Stomach (tissue), 9 donors: ENCODE results near the gene IVL. TPM values are rescaled to one million over a fixed set of nuclear protein-coding genes. Genes with fewer than 3 reads are reported as not detected.

Experiments
- DNase-seq, 2 donors: peaks; one replicate each; pipeline versions ENCODE4 v3.0.0 to v3.0.0-alpha.2; 2013 to 2019
- H3K27ac ChIP-seq, 5 donors: fragments of 200-600 bp in 4 of 5; sonication (generic) in 4 of 5; one replicate each; pipeline ENCODE4 v1.5.1; 2013 to 2019; ENCODE audit warnings: mild to moderate bottlenecking in 1 of 5, moderate library complexity in 1 of 5
- H3K27me3 ChIP-seq, 3 donors: fragments of 200-600 bp; sonication (generic); one replicate each; pipeline ENCODE4 v1.5.1; 2017 to 2019; ENCODE audit warnings: mixed run types in 1 of 3
- H3K36me3 ChIP-seq, 4 donors: fragments of 200-600 bp; sonication (generic); 1 replicate in 3 of 4; 2 replicates in 1 of 4; pipeline ENCODE4 v1.5.1; 2016 to 2019
- H3K4me1 ChIP-seq, 4 donors: fragments of 200-600 bp; sonication (generic); one replicate each; pipeline ENCODE4 v1.5.1; 2016 to 2019
- H3K4me3 ChIP-seq, 4 donors: fragments of 200-600 bp; sonication (generic) in 3 of 4; one replicate each; pipeline ENCODE4 v1.5.1; 2016 to 2019; ENCODE audit warnings: mild to moderate bottlenecking in 1 of 4
- H3K9me3 ChIP-seq, 4 donors: fragments of 200-600 bp; sonication (generic); one replicate each; pipeline ENCODE4 v1.5.1; 2016 to 2019
- EP300 ChIP-seq: sonication (generic); formaldehyde crosslinking; IDR thresholded peaks from one replicate; pipeline ENCODE4 v1.6.1; 2017; ENCODE audit warnings: antibody characterized with exemption
- POLR2A ChIP-seq, 4 donors: fragments of 450-650 bp; IDR thresholded peaks; one replicate each; pipeline ENCODE4 v1.6.1; 2016; ENCODE audit warnings: antibody characterized with exemption in 4 of 4, control low read depth in 2 of 4, mild to moderate bottlenecking in 1 of 4, moderate library complexity in 1 of 4
- POLR2AphosphoS5 ChIP-seq, 3 donors: sonication (generic); formaldehyde crosslinking; IDR thresholded peaks; one replicate each; pipeline ENCODE4 v1.6.1; 2016; ENCODE audit warnings: antibody characterized with exemption in 3 of 3
- whole genome bisulfite sequencing, 5 donors: extraction: QIAGEN DNeasy Blood & Tissue Kit in 3 of 5; methylation state at CpG; one replicate each; pipeline versions ENCODE4 v1.1.5 to v1.1.7; 2013 to 2018; 5-methylcytosine and 5-hydroxymethylcytosine counted together
- intact Hi-C: fragments of 100-400 bp; cut with DNase I; formaldehyde crosslinking; loops from one replicate; pipeline ENCODE4 v1.15.1; 2023; ENCODE audit warnings: low total_unique reads
- polyA plus RNA-seq, 3 donors: library from polyadenylated mRNA; stranded (reverse); fragments of 200-250 nt; gene quantifications; one replicate each; pipeline ENCODE4 v1.2.3, GENCODE V29; 2013
- total RNA-seq, 5 donors: library from RNA; depleted of rRNA; stranded (reverse); fragments of >200 nt; gene quantifications; one replicate each; pipeline versions ENCODE4 v1.1.0 to v1.2.3, GENCODE V29; 2014 to 2016
- TF ChIP-seq, protein P1 (sequence below), 7 experiments: fragments of 450-650 bp in 4 of 7; fragments of 200-600 bp in 3 of 7; sonication (generic) in 3 of 7; IDR thresholded peaks; one replicate each; pipeline ENCODE4 v1.5.1; 2016 to 2019; ENCODE audit warnings: antibody characterized with exemption in 7 of 7, control low read depth in 2 of 7, mild to moderate bottlenecking in 1 of 7
- donor health status: healthy with polysubstance abuse.
- donor health status: Bipolar disorder and iron deficiency.
- donor health status: healthy.

The IVL gene
- total and polyA plus RNA-seq, 8 donors = 11.5 TPM; not detected in 7

DNA sequence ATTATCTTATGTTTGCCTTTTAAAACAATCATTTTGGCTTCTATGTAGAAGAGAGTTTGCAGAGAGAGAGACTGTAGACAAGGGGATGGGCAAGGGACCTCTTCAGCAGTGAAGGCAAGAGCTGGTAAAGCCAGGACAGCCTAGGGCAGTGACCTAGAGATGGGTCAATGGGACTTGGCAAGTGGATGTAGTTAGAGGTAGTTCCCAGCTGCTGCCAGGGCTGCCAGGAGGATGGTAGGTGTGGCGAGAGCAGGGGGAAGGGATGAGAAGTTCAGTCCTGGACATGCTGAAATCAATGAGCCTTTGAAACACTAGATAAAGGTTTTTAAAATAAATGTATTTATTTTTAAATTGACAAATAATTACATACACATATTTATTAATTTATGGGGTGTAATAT lies 32.3 kb downstream of the IVL start:
- no peak for DNase-seq
- 73 to 89% (median 78%) methylated on average over 1 of the region's 1 CpG for WGBS, 5 donors
- Histone ChIP-seq H3K9me3 (no peaks in the 10 kb centered on the region), H3K36me3 (no peaks in the 10 kb centered on the region), H3K27ac (no peak overlapping the region), H3K4me1 (no peaks in the 10 kb centered on the region), H3K4me3 (no peak overlapping the region), H3K27me3 (peaks cover 0 to 2% (median 0%) of the 10 kb centered on the region in 3 donors)
- intact Hi-C loops = no loop called here
- TF ChIP-seq POLR2AphosphoS5 (IDR thresholded peaks at IDR 0.05) (no peak), POLR2A (IDR thresholded peaks at IDR 0.05) (no peak), EP300 (no peak)
- TF ChIP-seq, protein P1, sequence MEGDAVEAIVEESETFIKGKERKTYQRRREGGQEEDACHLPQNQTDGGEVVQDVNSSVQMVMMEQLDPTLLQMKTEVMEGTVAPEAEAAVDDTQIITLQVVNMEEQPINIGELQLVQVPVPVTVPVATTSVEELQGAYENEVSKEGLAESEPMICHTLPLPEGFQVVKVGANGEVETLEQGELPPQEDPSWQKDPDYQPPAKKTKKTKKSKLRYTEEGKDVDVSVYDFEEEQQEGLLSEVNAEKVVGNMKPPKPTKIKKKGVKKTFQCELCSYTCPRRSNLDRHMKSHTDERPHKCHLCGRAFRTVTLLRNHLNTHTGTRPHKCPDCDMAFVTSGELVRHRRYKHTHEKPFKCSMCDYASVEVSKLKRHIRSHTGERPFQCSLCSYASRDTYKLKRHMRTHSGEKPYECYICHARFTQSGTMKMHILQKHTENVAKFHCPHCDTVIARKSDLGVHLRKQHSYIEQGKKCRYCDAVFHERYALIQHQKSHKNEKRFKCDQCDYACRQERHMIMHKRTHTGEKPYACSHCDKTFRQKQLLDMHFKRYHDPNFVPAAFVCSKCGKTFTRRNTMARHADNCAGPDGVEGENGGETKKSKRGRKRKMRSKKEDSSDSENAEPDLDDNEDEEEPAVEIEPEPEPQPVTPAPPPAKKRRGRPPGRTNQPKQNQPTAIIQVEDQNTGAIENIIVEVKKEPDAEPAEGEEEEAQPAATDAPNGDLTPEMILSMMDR (IDR thresholded peaks at IDR 0.05) = no peak

DNA sequence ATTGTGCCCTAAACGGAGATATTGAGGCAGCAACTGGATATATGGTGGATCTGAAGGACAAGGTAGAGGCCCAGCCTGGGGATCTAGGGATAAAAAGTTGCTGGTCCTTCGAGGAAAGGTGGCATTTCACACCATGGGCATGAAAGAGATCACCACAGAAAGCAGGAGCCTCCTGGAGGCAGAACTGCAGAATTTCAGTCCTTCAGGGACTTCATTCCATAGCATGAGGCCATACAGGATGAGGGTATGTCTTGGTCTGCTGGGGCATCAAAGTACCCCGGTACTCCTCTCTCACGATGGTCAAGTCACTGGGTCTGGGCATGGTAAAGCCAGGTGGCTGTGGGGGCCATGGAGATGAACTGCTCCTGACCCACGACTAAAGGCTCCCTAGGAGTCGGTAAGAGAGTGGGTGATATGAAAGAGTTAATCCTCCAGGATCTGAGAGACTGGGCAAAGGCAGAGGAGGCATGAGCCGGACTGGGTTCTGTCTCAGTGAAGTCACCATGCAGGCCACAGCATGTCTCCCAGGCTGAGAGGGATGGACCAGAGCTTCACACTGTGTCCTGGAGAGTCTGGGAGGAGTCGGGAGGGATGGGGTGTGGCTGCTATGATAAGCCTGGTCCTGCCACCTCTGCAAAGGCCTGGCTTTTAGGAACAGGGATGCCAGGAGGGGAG lies 32.8 kb downstream of the IVL start:
- no peak overlapping the region for H3K27ac ChIP-seq
- no peak for TF ChIP-seq POLR2AphosphoS5 (IDR thresholded peaks at IDR 0.05)
- H3K4me3 ChIP-seq = no peak overlapping the region
- H3K9me3 ChIP-seq = no peaks in the 10 kb centered on the region
- no peaks in the 10 kb centered on the region for H3K36me3 ChIP-seq
- no peaks in the 10 kb centered on the region for H3K4me1 ChIP-seq
- 57 to 66% (median 59%) methylated on average over 8 of the region's 8 CpGs for WGBS, 5 donors
- DNase-seq = no peak
- intact Hi-C loops = no loop called here
- no peaks in the 10 kb centered on the region for H3K27me3 ChIP-seq

DNA sequence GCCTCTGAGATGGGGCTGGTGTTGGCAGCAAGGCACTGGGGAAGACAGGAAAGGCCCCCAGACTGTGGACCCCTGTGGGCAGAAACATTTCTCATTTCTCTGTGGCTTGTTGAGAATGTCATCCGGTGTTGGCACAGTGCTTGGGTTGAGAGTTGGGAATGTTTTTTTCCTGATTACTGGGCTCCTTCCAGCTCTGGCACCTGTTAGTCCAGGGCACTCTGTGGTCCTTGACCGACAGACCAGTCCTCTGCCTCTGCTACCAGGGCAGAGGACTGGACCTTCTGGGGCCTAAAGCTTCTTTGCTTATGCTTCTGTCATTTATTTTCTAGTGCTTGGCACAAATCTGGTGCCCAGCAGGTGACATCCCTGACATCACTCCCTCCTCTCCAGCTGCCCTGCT lies 33.8 kb downstream of the IVL start:
- no peak for DNase-seq
- intact Hi-C loops = no loop called here
- H3K36me3 ChIP-seq = no peaks in the 10 kb centered on the region
- 62 to 91% (median 77%) methylated on average over 2 of the region's 2 CpGs for WGBS, 5 donors
- TF ChIP-seq, protein P1 (IDR thresholded peaks at IDR 0.05) = no peak
- TF ChIP-seq POLR2A (IDR thresholded peaks at IDR 0.05) = no peak
- TF ChIP-seq POLR2AphosphoS5 (IDR thresholded peaks at IDR 0.05) = no peak
- TF ChIP-seq EP300 = no peak
- H3K27me3 ChIP-seq = peaks cover 0 to 3% (median 0%) of the 10 kb centered on the region in 3 donors
- no peaks in the 10 kb centered on the region for H3K9me3 ChIP-seq
- no peaks in the 10 kb centered on the region for H3K4me1 ChIP-seq
- H3K27ac ChIP-seq = no peak overlapping the region
- H3K4me3 ChIP-seq = no peak overlapping the region

DNA sequence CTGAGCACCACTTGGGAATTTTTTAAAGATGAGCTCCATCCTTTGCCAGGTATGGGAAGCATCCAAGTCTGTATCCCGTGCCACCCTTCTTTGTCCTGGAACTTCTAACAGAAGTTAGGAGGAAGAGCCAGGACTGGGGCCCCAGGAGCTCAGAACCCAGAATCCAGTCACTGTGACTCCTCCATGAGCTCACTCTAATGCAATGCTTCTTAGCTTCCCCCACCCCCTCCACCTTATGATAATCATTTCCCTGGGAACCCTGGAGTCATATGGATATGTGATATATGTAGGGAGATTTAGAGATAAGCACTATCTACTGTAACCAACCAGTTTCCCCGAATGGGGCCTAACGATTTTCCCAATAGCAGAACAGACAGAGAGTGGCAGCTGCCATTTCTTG lies 37.9 kb downstream of the IVL start:
- WGBS, 5 donors = 73 to 83% (median 77%) methylated on average over 3 of the region's 3 CpGs
- peaks cover 0 to 9% (median 0%) of the 10 kb centered on the region in 3 donors for H3K27me3 ChIP-seq
- no peak overlapping the region for H3K27ac ChIP-seq
- no peak overlapping the region for H3K4me3 ChIP-seq
- intact Hi-C loops = no loop called here
- no peaks in the 10 kb centered on the region for H3K9me3 ChIP-seq
- no peak for DNase-seq
- TF ChIP-seq POLR2AphosphoS5 (IDR thresholded peaks at IDR 0.05) (no peak), EP300 (no peak), POLR2A (IDR thresholded peaks at IDR 0.05) (no peak)
- TF ChIP-seq, protein P1 (IDR thresholded peaks at IDR 0.05) = no peak
- no peaks in the 10 kb centered on the region for H3K36me3 ChIP-seq
- H3K4me1 ChIP-seq = no peaks in the 10 kb centered on the region

DNA sequence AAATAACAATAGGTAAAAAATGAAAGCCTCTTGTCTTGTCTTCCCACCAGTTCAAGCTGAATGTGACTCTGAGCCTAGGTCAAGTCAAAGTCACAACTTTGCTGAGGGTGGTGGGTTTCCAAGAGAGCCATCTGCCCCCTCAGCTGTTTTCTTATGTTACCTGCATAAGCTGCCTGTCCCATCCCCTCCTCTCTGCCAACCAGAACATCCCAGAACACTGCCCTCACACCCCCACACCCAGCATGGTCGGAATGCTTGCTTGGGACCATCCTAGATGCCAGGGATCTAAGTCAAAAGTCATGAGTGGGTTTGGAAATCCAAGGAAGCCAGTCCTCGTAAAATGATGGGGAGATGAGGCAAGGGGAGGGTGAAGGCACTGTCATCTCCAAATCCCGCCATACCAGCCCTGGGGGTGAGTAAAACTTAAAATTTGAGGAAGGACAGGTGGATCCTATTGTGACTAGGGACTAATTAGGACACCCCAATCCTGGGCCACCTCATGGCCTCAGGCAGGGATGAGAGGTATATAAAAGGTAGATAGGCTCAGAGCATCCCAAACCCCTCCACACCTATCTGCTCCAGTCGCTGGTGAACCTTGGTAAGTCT lies 38.4 kb downstream of the IVL start, which contains the start of gene SPRR5:
Gene SPRR5 (plus strand): TSS at position 556 of the 606 bp plus-strand sequence. CDS start 1,349 bp downstream, outside the sequence.
- Histone ChIP-seq H3K36me3 (no peaks in the 10 kb centered on the region), H3K4me1 (no peaks in the 10 kb centered on the region), H3K4me3 (no peak within 1 kb of the TSS), H3K27me3 (peaks cover 0 to 9% (median 0%) of the 10 kb centered on the region in 3 donors), H3K27ac (no peak within 1 kb of the TSS), H3K9me3 (no peaks in the 10 kb centered on the region)
- no peak for TF ChIP-seq POLR2AphosphoS5 (IDR thresholded peaks at IDR 0.05)
- TF ChIP-seq EP300 = no peak
- TF ChIP-seq, protein P1 (IDR thresholded peaks at IDR 0.05) = no peak
- no peak for TF ChIP-seq POLR2A (IDR thresholded peaks at IDR 0.05)
- intact Hi-C loops = no loop called here
- WGBS, 5 donors = 73 to 82% (median 77%) methylated on average over 4 of the region's 4 CpGs
- DNase-seq = no peak
